ENCODE measurements around the gene RIT1.

- TF ChIP-seq CTCF (IDR thresholded peaks at IDR 0.05) (no peak), POLR2A (IDR thresholded peaks at IDR 0.05) (no peak)
Measured at GRCh38 chr1:155893389-155894142, 17.6 kb downstream of the RIT1 start.
